HEK293T (cell line): ENCODE data around the gene NNAT.

Experiments
- CTCF ChIA-PET: fragments of 350-600 bp; formaldehyde crosslinking; extraction: SDS; loops from one replicate; lab custom pipeline; 2021; ENCODE audit warnings: antibody characterized with exemption, inconsistent platforms; lab: Yijun Ruan, JAX
- POLR2A ChIA-PET: fragments of 350-600 bp; formaldehyde crosslinking; extraction: SDS; loops from one replicate; lab custom pipeline; 2020; ENCODE audit warnings: antibody characterized with exemption, inconsistent platforms; lab: Yijun Ruan, JAX
- DNase-seq: peaks from one replicate; pipeline ENCODE4 v3.0.0; 2012; ENCODE audit warnings: mixed read lengths; ENCODE audit errors: extremely low spot score
- ARNT ChIP-seq: fragments of 450-650 bp; IDR thresholded peaks from 2 replicates; pipeline ENCODE4 v1.6.1; 2017; ENCODE audit warnings: mild to moderate bottlenecking
- BHLHE40 ChIP-seq: fragments of 450-650 bp; IDR thresholded peaks from 2 replicates; pipeline ENCODE4 v1.6.1; 2016; ENCODE audit warnings: mild to moderate bottlenecking, moderate library complexity, borderline replicate concordance
- CTBP1 ChIP-seq: fragments of 450-650 bp; IDR thresholded peaks from 2 replicates; pipeline ENCODE4 v1.6.1; 2016; ENCODE audit warnings: borderline replicate concordance
- ELF4 ChIP-seq: fragments of 450-650 bp; IDR thresholded peaks from 2 replicates; pipeline ENCODE4 v1.6.1; 2017; ENCODE audit warnings: antibody characterized with exemption
- FOXA1 ChIP-seq: fragments of 450-650 bp; IDR thresholded peaks from 2 replicates; pipeline ENCODE4 v1.6.1; 2016; ENCODE audit warnings: mild to moderate bottlenecking
- FOXK2 ChIP-seq: fragments of 450-650 bp; IDR thresholded peaks from 2 replicates; pipeline ENCODE4 v1.6.1; 2016; ENCODE audit warnings: mild to moderate bottlenecking
- HDGF ChIP-seq: fragments of 450-650 bp; IDR thresholded peaks from 2 replicates; pipeline ENCODE4 v1.6.1; 2017; ENCODE audit warnings: antibody characterized with exemption, borderline replicate concordance
- L3MBTL2 ChIP-seq: fragments of 450-650 bp; conservative IDR thresholded peaks from 2 replicates; pipeline ENCODE4 v1.6.1; 2016; ENCODE audit warnings: mild to moderate bottlenecking
- LEF1 ChIP-seq: fragments of 450-650 bp; IDR thresholded peaks from 2 replicates; pipeline ENCODE4 v1.6.1; 2017; ENCODE audit warnings: mild to moderate bottlenecking, borderline replicate concordance
- NFRKB ChIP-seq: fragments of 450-650 bp; IDR thresholded peaks from 2 replicates; pipeline ENCODE4 v1.6.1; 2016; ENCODE audit warnings: mild to moderate bottlenecking, moderate library complexity
- PKNOX1 ChIP-seq: fragments of 450-650 bp; IDR thresholded peaks from 2 replicates; pipeline ENCODE4 v1.6.1; 2016
- SP1 ChIP-seq: fragments of 450-650 bp; IDR thresholded peaks from 2 replicates; pipeline ENCODE4 v1.6.1; 2017
- SUZ12 ChIP-seq: fragments of 450-650 bp; IDR thresholded peaks from 2 replicates; pipeline ENCODE4 v1.6.1; 2016; ENCODE audit warnings: mild to moderate bottlenecking
- TARDBP ChIP-seq: fragments of 450-650 bp; IDR thresholded peaks from 2 replicates; pipeline ENCODE4 v1.6.1; 2016
- ZNF384 ChIP-seq: fragments of 450-650 bp; IDR thresholded peaks from 2 replicates; pipeline ENCODE4 v1.6.1; 2016

NNAT gene

GRCh38 chr20:37522260-37523011, 1.4 kb downstream of the NNAT start:
- CTCF ChIA-PET = no interaction called here
- no peak for DNase-seq
- TF ChIP-seq BHLHE40 = no peak
- TF ChIP-seq L3MBTL2 = no peak
- no peak for TF ChIP-seq ELF4
- no peak for TF ChIP-seq LEF1
- TF ChIP-seq SUZ12 = no peak
- no peak for TF ChIP-seq HDGF
- no peak for TF ChIP-seq TARDBP
- no peak for TF ChIP-seq PKNOX1
- no peak for TF ChIP-seq FOXK2
- TF ChIP-seq ARNT = no peak
- no peak for TF ChIP-seq NFRKB
- TF ChIP-seq FOXA1 = no peak
- no peak for TF ChIP-seq SP1
- POLR2A ChIA-PET = interaction anchor here (0.8 kb wide), 1 partner anchor 16 kb away, joined by 3 read pairs; no protein-coding TSS in a partner anchor

- CTCF ChIA-PET = no interaction called here
Measured at GRCh38 chr20:37523012-37523391, 2.0 kb downstream of the NNAT start.

GRCh38 chr20:37523911-37524700, 3.1 kb downstream of the NNAT start:
- no peak for DNase-seq
- no peak for TF ChIP-seq LEF1
- TF ChIP-seq L3MBTL2 = no peak
- no peak for TF ChIP-seq CTBP1
- POLR2A ChIA-PET = no interaction called here
- CTCF ChIA-PET = interaction anchor here (0.9 kb wide), 1 partner anchor 255 kb away, joined by 3 read pairs; no protein-coding TSS in a partner anchor

More at GRCh38 chr20:37523012-37523391, 2.0 kb downstream of the NNAT start:
- POLR2A ChIA-PET = no interaction called here
- TF ChIP-seq SP1 = no peak
- TF ChIP-seq PKNOX1 = no peak
- TF ChIP-seq TARDBP = no peak
- no peak for TF ChIP-seq L3MBTL2
- no peak for TF ChIP-seq BHLHE40
- TF ChIP-seq FOXA1 = no peak
- TF ChIP-seq ARNT = no peak
- no peak for DNase-seq

- no peak for TF ChIP-seq NFRKB
- TF ChIP-seq L3MBTL2 = no peak
- TF ChIP-seq ELF4 = no peak
- no peak for TF ChIP-seq ARNT
- TF ChIP-seq BHLHE40 = no peak
- no peak for TF ChIP-seq ZNF384
- no peak for TF ChIP-seq PKNOX1
- no peak for TF ChIP-seq TARDBP
- TF ChIP-seq FOXK2 = no peak
- no peak for TF ChIP-seq LEF1
- no peak for TF ChIP-seq SUZ12
- no peak for TF ChIP-seq FOXA1
- ChIA-PET CTCF (interaction anchor here (0.6 to 0.9 kb wide), 2 partner anchors 9 to 256 kb away, joined by 3 read pairs; no protein-coding TSS in a partner anchor), POLR2A (no interaction called here)
- no peak for DNase-seq
Measured at GRCh38 chr20:37524859-37525708, 4.0 kb downstream of the NNAT start.

GRCh38 chr20:37525810-37526209, 4.8 kb downstream of the NNAT start:
- no peak for DNase-seq
- CTCF ChIA-PET = interaction anchor here (0.6 kb wide), 1 partner anchor 8 kb away, joined by 3 read pairs; no protein-coding TSS in a partner anchor
- TF ChIP-seq FOXK2 (no peak), ZNF384 (no peak), SP1 (no peak), SUZ12 (no peak), L3MBTL2 (no peak), ARNT (no peak), FOXA1 (no peak)
- POLR2A ChIA-PET = interaction anchor here (0.5 kb wide), 1 partner anchor 188 kb away, joined by 4 read pairs; no protein-coding TSS in a partner anchor
